ENCODE data around the gene COL25A1.

GRCh38 chr4:109186458-109186945, 116.0 kb downstream of the COL25A1 start:
- no peak for TF ChIP-seq CTCF (IDR thresholded peaks at IDR 0.05; ENCODE audit: low read depth, low read length, missing input control)
- TF ChIP-seq JUND (IDR thresholded peaks at IDR 0.05) = no peak
- TF ChIP-seq ZBTB33 (IDR thresholded peaks at IDR 0.05) = no peak
- no peak for TF ChIP-seq MAX (IDR thresholded peaks at IDR 0.05)
